K562 (cell line): ENCODE measurements around the gene TEDDM1. TPM values are rescaled to one million over a fixed set of nuclear protein-coding genes. Genes with fewer than 3 reads are reported as not detected.

ENCODE experiments used
- EWSR1 ChIP-seq: fragments of 450-650 bp; IDR thresholded peaks from 2 replicates; pipeline ENCODE4 v1.6.1; 2018; ENCODE audit warnings: borderline replicate concordance, mild to moderate bottlenecking, low read depth, moderate library complexity; ENCODE audit not compliant: partially characterized antibody
- GATA2 ChIP-seq: sonication (generic); formaldehyde crosslinking; IDR thresholded peaks from 2 replicates; pipeline ENCODE4 v1.4.0; 2020; ENCODE audit warnings: mild to moderate bottlenecking, missing genetic modification reagents
- HDAC1 ChIP-seq, 2 experiments: fragments of 450-650 bp; IDR thresholded peaks; 2 replicates each; pipeline ENCODE4 v1.6.1; 2016 to 2017; ENCODE audit warnings: inconsistent platforms in 1 of 2, mild to moderate bottlenecking in 1 of 2, moderate library complexity in 1 of 2
- HDAC6 ChIP-seq: IDR thresholded peaks from 2 replicates; pipeline ENCODE4 v1.6.1; 2012; ENCODE audit warnings: low read depth, mild to moderate bottlenecking, control low read depth, inconsistent platforms, low read length, moderate library complexity
- HLTF ChIP-seq: fragments of 450-650 bp; IDR thresholded peaks from 2 replicates; pipeline ENCODE4 v1.6.1; 2016
- HMGN3 ChIP-seq: IDR thresholded peaks from 2 replicates; pipeline ENCODE4 v1.6.1; 2011; ENCODE audit warnings: borderline replicate concordance, low read depth, mild to moderate bottlenecking, mixed read lengths, low read length; ENCODE audit not compliant: insufficient read length; ENCODE audit errors: extremely low read depth
- KLF1 ChIP-seq: fragments of 450-650 bp; IDR thresholded peaks from 2 replicates; pipeline ENCODE4 v1.6.1; 2016; ENCODE audit warnings: missing genetic modification characterization, missing compliant biosample characterization
- MAFG ChIP-seq: fragments of 450-650 bp; conservative IDR thresholded peaks from 2 replicates; pipeline ENCODE4 v1.6.1; 2016; ENCODE audit warnings: missing genetic modification characterization, missing compliant biosample characterization
- MBD2 ChIP-seq: sonication (generic); IDR thresholded peaks from 2 replicates; pipeline ENCODE4 v1.6.1; 2016; ENCODE audit warnings: low read depth, borderline replicate concordance
- MEF2D ChIP-seq: conservative IDR thresholded peaks from 2 replicates; pipeline ENCODE4 v1.6.1; 2016; ENCODE audit warnings: low read depth, missing genetic modification characterization, missing compliant biosample characterization
- NEUROD1 ChIP-seq: fragments of 150-350 bp; IDR thresholded peaks from 2 replicates; pipeline ENCODE4 v1.6.1; 2014; ENCODE audit warnings: borderline replicate concordance, low read length, low read depth; ENCODE audit not compliant: partially characterized antibody
- NR2C1 ChIP-seq, 2 experiments: fragments of 450-650 bp; IDR thresholded peaks; 2 replicates each; pipeline ENCODE4 v1.6.1; 2017; ENCODE audit warnings: mild to moderate bottlenecking in 2 of 2, antibody characterized with exemption in 1 of 2, inconsistent platforms in 1 of 2, missing compliant biosample characterization in 1 of 2, missing genetic modification characterization in 1 of 2
- RB1 ChIP-seq: fragments of 450-650 bp; IDR thresholded peaks from 2 replicates; pipeline ENCODE4 v1.6.1; 2017; ENCODE audit warnings: low read depth, mild to moderate bottlenecking
- RCOR1 ChIP-seq, 2 experiments: IDR thresholded peaks; 2 replicates each; pipeline ENCODE4 v1.6.1; 2012; ENCODE audit warnings: low read depth in 2 of 2, low read length in 2 of 2, borderline replicate concordance in 1 of 2, improper control_type of control experiment in 1 of 2
- SMARCE1 ChIP-seq: fragments of 450-650 bp; IDR thresholded peaks from 2 replicates; pipeline ENCODE4 v1.7.1; 2016; ENCODE audit warnings: mild to moderate bottlenecking
- SRF ChIP-seq, 2 experiments: fragments of 250-450, 450-650 bp in 1 of 2; sonication (Bioruptor Pico) in 1 of 2; sonication (generic) in 1 of 2; formaldehyde crosslinking; IDR thresholded peaks; 2 replicates each; pipeline versions ENCODE4 v1.5.0 to v1.5.1; 2020 to 2022; ENCODE audit warnings: mild to moderate bottlenecking in 1 of 2, missing genetic modification reagents in 1 of 2
- ZNF23 ChIP-seq: fragments of 250-450 bp; sonication (Bioruptor Pico); IDR thresholded peaks from 2 replicates; pipeline ENCODE4 v1.4.0; 2020; ENCODE audit warnings: mild to moderate bottlenecking
- ZNF232 ChIP-seq: sonication (generic); formaldehyde crosslinking; IDR thresholded peaks from 2 replicates; pipeline ENCODE4 v1.8.0; 2022; ENCODE audit warnings: mild to moderate bottlenecking, missing genetic modification reagents
- ZNF644 ChIP-seq: fragments of 200-800 bp; sonication (Bioruptor generic); IDR thresholded peaks from 2 replicates; pipeline ENCODE4 v1.6.1; 2016; ENCODE audit warnings: low read depth, missing genetic modification characterization, missing compliant biosample characterization
- polyA plus RNA-seq, 8 experiments: library from polyadenylated mRNA; depleted of rRNA in 4 of 8; stranded (reverse) in 5 of 8; unstranded in 3 of 8; fragments of >200 nt; fragmentation: Nextera tagmentation in 2 of 8; fragmentation: Illumina TruSeq in 1 of 8; extraction: Ambion mirVana in 2 of 8; extraction: Trizol in 1 of 8; gene quantifications; 2 replicates each; pipeline versions ENCODE4 v1.2.1 to v1.2.3, GENCODE V29; 2011 to 2014; ENCODE audit warnings: inconsistent platforms in 1 of 8, missing spikeins in 1 of 8
- total RNA-seq, 7 experiments: library from RNA; depleted of rRNA in 6 of 7; stranded (reverse); fragments of >200 nt in 6 of 7; fragmentation: Illumina TruSeq in 2 of 7; extraction: Trizol in 2 of 7; gene quantifications; 2 replicates each; pipeline versions ENCODE4 v1.2.1 to v1.2.3, GENCODE V29; 2011 to 2021; ENCODE audit warnings: low replicate concordance in 1 of 7
- TF ChIP-seq, protein P1 (sequence below), 2 experiments: fragments of 450-650 bp in 1 of 2; sonication (generic) in 1 of 2; formaldehyde crosslinking in 1 of 2; IDR thresholded peaks in 1 of 2; conservative IDR thresholded peaks in 1 of 2; 2 replicates each; pipeline versions ENCODE4 v1.6.1 to v1.8.1; 2016 to 2023; ENCODE audit warnings: mild to moderate bottlenecking in 2 of 2, moderate library complexity in 2 of 2, inconsistent platforms in 1 of 2, missing genetic modification reagents in 1 of 2
- TF ChIP-seq, protein P2 (sequence below), 2 experiments: fragments of 250-450 bp in 1 of 2; fragments of 450-650 bp in 1 of 2; sonication (Bioruptor Pico) in 1 of 2; IDR thresholded peaks; 2 replicates each; pipeline versions ENCODE4 v1.6.1 to v1.8.0; 2016 to 2021; ENCODE audit warnings: mild to moderate bottlenecking in 2 of 2, moderate library complexity in 2 of 2, missing compliant biosample characterization in 1 of 2, missing genetic modification characterization in 1 of 2
- TF ChIP-seq, protein P3 (sequence below): fragments of 450-650 bp; IDR thresholded peaks from 2 replicates; pipeline ENCODE4 v1.6.1; 2016
- TF ChIP-seq, protein P4 (sequence below): fragments of 250-450 bp; sonication (Bioruptor Pico); IDR thresholded peaks from 2 replicates; pipeline ENCODE4 v1.8.0; 2022; ENCODE audit warnings: moderate library complexity, mild to moderate bottlenecking, inconsistent platforms

The TEDDM1 gene
- total and polyA plus RNA-seq, 9 of the 15 experiments (the other 6 are each of a cell fraction or from before 2014, with no cell fraction given): not detected

DNA sequence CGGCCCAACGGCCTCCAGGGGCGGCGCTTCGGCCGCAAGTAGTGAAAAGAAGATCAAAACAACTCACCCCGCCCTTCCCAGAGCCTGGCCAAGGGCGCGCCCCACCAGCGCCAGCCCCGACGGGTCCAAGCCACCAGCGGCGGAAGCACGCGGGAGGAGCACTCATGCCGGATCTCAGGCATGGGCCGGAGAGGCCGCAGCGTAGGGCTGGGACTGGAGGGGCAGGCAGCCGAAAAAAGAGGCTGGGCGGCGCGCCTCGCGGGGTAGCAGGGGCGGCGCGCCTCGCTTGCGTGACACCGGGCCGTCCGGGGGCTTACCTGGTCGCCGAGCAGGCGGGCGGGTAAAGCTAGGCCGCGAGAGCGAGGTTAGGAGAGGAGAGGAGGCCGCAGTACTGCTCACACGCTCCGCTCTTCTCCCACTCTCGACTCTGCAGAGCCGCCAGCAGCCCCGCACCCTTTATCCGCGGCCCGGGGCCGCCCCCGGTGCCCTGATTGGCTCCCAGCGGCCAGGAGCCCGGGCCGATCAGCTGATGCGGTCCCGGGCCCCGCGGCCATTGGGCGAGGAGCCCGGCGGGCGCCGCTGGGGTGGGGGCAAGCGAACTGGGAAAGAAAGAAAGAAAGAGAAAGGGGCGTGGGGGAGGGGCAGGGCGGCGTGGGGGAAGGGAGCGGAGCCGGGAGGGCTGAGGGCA is 9.0 kb downstream of the TEDDM1 start, which contains the start of gene GLUL (continued):
- TF ChIP-seq ZNF232: peak; percentile 64; the same call in 1 of the 2 replicates
- peak; percentile 71 for TF ChIP-seq KLF1
- TF ChIP-seq MEF2D (tag): no peak
- TF ChIP-seq SRF (CRISPR knock-in tag; IDR thresholded peaks at IDR 0.05): no peak
- no peak for TF ChIP-seq MAFG (tag)
- no peak for TF ChIP-seq SMARCE1
- TF ChIP-seq ZNF23: no peak
- no peak for TF ChIP-seq EWSR1
- 0 out of 2 replicates have a peak, but pooled peaks have one; percentile 71 for TF ChIP-seq HDAC6
- no peak for TF ChIP-seq HLTF
- TF ChIP-seq, protein P1, sequence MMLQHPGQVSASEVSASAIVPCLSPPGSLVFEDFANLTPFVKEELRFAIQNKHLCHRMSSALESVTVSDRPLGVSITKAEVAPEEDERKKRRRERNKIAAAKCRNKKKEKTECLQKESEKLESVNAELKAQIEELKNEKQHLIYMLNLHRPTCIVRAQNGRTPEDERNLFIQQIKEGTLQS (IDR thresholded peaks at IDR 0.05): no peak
- TF ChIP-seq, protein P1 (CRISPR knock-in tag; conservative IDR thresholded peaks at IDR 0.05): peak; percentile 84; the same call in 1 of the 2 replicates
- TF ChIP-seq, protein P2, sequence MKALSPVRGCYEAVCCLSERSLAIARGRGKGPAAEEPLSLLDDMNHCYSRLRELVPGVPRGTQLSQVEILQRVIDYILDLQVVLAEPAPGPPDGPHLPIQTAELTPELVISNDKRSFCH (CRISPR knock-in tag; IDR thresholded peaks at IDR 0.05): no peak
- TF ChIP-seq, protein P2 (tag; IDR thresholded peaks at IDR 0.05): peak; percentile 89
- peak; percentile 43 for TF ChIP-seq NEUROD1
- peak in 1 of 2 experiments; percentile 3; a peak in 1 of 4 replicates for TF ChIP-seq RCOR1 (IDR thresholded peaks at IDR 0.05; ENCODE audit: borderline replicate concordance in 1 of 2, low read depth in 2 of 2, low read length in 2 of 2)
- TF ChIP-seq MBD2: peak; percentile 45; the same call in 1 of the 2 replicates
- peak; percentile 69 for TF ChIP-seq RB1
- TF ChIP-seq ZNF644: no peak; the same call in 1 of the 2 replicates
- TF ChIP-seq GATA2: peak; percentile 21; the same call in 1 of the 2 replicates
- TF ChIP-seq, protein P3, sequence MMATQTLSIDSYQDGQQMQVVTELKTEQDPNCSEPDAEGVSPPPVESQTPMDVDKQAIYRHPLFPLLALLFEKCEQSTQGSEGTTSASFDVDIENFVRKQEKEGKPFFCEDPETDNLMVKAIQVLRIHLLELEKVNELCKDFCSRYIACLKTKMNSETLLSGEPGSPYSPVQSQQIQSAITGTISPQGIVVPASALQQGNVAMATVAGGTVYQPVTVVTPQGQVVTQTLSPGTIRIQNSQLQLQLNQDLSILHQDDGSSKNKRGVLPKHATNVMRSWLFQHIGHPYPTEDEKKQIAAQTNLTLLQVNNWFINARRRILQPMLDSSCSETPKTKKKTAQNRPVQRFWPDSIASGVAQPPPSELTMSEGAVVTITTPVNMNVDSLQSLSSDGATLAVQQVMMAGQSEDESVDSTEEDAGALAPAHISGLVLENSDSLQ: no peak; the same call in 1 of the 2 replicates
- peak; percentile 59 for TF ChIP-seq HMGN3
- TF ChIP-seq, protein P4, sequence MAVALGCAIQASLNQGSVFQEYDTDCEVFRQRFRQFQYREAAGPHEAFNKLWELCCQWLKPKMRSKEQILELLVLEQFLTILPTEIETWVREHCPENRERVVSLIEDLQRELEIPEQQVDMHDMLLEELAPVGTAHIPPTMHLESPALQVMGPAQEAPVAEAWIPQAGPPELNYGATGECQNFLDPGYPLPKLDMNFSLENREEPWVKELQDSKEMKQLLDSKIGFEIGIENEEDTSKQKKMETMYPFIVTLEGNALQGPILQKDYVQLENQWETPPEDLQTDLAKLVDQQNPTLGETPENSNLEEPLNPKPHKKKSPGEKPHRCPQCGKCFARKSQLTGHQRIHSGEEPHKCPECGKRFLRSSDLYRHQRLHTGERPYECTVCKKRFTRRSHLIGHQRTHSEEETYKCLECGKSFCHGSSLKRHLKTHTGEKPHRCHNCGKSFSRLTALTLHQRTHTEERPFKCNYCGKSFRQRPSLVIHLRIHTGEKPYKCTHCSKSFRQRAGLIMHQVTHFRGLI: no peak; the same call in 1 of the 2 replicates
- peak in 1 of 2 experiments; percentile 90; a peak in 2 of 4 replicates for TF ChIP-seq HDAC1 (IDR thresholded peaks at IDR 0.05)
- no peak for TF ChIP-seq NR2C1 (IDR thresholded peaks at IDR 0.05)
- no peak for TF ChIP-seq NR2C1 (tag; IDR thresholded peaks at IDR 0.05)
